Stimulated activated CD8-positive, alpha-beta memory T cell treated with anti-CD3 and anti-CD28 coated beads, Interleukin-15, amount 100 ng/mL, for 4 hours (primary cell): ENCODE measurements around the gene CAMK2B.

Experiments
- DNase-seq, 2 donors: peaks; one replicate each; pipeline ENCODE4 v3.0.0-alpha.2; 2020; ENCODE audit warnings: low read depth in 2 of 2

The CAMK2B gene

DNA sequence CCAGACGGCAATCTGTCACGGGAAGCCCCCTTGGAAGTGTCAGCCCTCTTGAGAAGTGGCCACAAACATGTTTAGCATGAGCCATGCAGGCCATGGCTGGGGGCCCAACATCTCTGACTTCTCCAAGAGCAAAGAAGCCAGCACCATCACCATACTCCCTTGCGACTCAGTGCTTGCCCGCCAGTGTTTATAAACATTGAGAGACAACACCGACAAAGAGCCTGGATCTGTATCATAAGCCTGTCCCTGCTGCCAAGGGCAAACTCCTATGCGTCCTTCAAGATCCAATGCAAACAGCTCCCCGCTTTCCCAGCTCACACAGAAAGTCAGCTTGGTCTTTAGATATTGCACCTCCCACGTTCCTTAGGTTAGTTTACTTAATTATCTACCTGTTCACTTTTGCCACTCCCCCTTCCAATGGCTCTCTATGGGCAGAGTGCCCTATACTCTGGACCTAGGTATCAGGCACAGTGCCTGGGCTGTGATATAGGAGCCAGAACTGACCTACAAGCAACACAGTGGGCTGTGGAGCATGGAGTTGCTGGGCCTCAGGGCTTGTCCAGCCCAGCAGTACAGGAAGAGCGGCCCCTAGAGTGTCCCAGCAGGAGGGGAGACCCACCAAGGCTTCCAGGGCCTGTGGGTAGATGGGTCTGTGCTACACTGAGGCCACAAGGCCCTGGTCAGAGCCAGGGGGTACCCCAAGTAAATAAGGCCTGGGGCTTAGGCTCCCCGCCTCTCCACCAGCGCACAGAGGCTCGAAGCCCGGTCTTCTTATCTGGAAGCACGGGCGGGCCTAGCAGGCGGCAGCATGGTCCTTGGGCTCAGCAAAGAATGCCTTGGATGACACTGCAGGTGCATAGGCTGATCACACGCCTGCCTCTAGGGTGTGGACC is 37.7 kb downstream of the CAMK2B start:
- no peak for DNase-seq

DNA sequence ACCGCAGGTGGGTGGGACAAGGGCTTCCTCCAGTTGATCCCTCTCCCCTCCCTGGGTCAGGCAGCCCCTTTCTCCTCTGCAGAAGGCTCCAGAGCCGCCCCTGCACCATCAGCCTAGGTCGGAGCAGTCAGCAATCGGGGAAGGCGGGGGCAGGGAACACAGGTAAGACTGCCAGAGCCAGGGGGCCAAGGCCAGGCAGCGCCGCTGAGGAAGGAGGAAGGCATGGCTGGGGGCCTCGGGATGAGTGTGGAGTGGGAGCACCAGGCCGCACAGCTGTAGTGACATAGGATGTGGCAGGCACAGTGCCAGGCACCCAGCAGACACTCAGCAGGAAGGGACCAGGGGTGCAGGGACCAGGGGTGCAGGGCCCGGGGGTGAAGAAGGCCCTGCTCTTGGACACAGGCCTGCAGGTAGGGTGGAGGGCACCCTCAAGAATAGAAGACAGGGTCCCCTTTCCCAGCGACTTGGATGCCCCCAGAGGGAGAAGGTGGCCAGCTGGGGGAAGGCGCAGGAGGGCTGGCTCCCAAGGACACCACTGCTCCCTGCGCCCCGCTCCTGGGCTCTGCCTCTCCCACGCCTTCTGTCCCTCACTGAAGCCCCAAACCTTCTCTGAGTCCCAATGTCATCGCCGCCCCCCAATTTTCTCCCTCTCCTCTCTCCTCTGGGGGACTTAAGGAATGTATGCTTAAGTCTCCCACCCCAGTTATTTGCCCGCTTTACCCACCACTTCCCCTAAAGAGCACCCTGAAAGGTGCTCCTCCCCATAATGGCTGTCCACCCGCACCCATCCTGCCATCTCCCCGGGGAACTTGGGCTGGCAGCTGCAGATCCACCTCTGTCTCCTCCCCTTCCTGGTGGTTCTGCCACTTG is 38.5 kb downstream of the CAMK2B start:
- no peak for DNase-seq

DNA sequence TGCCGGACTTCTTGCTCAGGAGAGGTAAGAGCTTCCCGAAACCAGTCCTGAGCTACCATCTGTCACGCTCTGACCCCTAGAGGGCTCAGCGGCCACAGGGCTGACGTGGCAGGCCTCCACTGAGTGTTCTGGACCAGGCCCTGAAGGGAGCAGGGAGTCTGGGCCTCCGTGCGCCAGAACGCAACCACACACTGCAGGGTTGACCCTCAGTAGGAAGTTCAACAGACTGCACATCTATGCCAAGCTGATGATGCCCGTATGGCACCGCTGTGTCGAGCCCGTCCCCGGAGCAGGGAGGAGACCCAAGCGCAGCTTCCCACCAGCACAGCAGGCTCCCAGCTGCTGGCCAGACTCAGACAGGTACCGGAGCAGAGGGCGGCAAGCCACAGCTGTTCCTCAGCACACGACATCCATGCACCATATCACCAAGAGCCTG is 39.2 kb downstream of the CAMK2B start:
- DNase-seq, result no peak

DNA sequence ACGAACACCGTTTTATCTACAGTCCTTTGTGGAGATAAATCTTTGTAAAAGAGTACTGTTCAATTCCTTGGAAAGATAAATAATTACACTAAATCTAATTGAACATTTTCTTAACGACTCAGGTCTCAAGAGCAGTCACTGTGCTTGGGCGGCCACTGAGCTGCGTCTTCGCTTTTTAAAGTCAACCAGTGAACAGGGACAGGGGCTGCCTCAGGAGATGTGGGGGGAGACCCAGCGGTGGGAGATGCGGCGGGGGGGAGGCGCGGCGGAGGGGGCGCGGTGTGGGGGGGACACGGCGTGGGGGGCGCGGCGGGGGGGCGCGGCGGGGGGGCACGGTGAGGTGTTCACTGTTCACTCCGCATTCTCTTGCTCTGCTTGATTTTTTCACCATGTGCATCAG is 39.8 kb downstream of the CAMK2B start:
- DNase-seq, result no peak

DNA sequence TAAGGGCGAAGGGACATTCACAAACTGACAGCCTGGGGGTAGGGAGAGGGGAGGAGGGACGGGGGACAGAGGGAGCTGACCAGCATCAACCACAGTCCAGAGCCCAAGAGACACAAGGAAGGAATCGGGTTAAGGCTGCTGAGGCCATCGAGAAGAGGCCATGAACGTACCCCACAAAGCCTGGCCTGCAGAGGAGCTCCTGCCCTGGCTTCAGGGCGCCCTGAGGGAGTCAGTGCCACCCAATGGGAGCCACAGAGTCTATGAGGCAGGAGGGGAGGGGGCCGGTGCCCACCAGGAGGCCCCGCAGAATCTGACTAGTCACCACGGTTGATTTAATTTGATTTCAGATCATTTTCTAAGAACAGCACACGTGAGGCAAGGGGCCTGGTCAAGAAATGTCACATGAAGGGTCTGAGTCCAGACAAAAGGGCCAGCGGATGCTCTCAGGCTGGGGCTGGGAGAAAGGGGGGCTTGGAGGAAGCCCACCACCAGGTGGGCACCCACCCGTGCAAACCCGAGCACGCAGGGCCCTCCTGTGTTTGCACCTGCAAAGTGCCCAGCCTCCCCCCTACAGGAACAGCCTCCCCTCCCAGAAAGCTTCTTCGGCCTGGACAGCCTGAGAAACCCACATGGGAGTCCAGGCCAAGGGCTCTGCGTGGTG is 40.4 kb downstream of the CAMK2B start:
- no peak for DNase-seq

DNA sequence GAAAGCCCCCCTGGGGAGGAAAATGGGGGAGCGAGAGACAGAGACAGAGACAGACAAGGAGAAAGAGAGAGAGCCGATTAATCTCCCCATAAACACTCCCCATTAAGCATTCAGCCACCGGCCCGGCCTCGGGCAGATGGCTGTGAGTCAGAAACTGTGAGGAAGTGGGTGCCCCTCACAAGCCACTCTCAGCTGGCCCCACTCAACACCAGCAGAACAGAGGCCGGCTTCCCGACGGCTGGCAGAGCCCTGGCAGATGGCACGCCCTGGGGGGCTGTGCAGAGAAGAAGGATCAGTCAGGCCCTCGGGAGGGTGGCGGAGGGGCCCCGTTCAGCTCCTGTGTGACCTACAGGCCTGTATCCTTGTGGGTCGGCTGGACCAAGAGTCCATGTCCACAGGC is 41.2 kb downstream of the CAMK2B start:
- no peak for DNase-seq

DNA sequence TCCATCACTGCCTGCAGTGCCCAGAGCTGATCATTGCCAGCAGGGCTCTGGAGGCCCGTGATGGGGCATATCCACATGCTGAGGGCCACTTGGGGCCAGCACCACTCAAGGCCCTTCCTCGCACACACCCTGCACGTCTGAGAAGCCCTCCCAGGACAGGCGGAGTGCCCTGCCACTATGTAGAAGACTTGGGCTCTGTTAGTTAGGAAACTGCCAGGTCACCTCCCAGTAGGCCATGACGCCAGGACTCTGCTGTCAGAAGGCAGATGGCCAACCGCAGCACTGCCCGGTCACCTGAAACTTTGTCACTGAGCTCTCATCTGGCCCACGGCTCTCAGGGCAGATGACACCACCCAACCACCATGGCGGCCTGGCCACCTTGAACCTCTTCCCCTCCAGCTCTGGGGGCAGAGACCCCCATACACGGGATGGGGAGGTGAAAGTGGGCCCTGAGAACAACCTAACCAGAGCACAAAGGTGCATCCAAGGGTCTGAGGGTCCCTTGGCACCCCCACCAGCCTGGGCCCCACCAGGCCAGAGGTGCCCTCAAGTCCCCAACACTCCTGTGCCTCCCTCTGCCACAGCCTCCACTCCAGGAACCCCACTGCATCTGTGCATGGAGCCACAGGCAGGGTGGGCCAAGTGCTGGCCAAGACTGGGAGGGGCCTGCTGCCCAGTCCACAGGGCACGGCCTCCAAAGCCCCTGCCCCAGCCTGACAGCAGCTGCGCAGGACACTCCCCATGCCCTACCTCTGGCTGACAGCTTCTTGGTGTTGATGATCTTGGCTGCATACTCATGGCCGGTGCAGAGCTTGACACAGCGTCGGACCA is 41.8 kb downstream of the CAMK2B start:
- no peak for DNase-seq

DNA sequence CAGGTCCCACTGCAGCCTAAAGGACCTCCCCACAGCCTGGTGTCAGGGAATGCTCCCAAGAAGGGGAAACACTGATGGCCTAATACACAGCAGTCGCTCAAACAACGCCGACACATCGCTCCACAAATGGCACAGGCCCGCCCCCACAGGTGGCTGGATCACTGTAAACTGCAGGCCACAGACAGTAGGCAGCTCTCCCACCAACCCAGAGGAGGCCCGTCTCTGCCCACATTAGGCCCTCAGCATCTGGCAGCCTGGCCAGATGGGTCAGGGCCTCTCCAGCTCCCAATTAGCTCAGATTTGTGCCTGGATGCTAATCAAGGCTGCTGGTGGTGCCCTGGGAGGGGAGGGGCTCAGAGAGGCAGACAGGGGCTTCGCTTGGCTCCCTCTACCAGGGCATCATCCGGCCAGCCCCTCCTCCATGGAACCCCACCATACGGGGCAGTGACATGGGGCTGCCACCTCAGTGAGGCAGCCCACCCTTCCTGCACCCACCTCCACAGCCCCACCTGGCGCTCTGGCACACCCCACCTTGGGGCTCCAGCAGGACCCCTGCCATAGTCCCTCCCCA is 42.7 kb downstream of the CAMK2B start:
- no peak for DNase-seq

DNA sequence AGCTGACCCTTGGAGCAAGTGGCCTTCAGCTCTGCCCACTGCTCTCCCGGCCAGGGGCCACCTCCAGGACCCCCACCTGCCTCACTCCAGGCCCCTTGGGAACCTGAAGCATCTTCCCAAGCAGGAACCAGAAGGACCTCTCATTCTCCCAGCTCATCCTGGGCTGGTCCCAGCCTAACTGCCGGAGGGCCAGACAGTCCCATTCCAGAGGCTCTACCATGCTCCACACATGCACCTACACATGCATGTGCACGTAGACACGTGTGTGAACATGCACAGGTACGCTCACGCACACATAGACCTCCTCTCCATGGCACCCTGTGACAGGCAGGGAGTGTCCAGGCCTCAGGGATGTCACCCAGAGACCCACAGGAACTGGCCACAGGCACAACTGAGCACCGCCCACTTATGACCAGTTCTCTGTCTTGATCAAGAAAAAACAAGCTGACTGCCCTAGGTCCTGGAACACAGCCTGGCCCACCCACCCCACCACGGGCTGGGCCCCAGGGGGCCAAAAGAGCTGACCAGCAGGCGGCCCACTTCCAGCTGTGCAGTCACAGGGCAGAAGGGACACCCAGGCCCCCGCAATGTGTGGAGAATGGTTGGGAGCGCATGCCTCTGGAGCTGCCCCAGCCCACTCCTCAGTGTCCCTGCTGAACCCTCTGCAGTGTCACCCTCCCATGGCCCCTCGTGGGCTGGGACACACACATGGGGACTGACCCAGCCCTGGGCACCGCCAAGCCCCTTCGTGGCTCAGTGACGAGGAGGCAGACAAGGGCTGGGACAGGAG is 43.4 kb downstream of the CAMK2B start:
- DNase-seq, result no peak

DNA sequence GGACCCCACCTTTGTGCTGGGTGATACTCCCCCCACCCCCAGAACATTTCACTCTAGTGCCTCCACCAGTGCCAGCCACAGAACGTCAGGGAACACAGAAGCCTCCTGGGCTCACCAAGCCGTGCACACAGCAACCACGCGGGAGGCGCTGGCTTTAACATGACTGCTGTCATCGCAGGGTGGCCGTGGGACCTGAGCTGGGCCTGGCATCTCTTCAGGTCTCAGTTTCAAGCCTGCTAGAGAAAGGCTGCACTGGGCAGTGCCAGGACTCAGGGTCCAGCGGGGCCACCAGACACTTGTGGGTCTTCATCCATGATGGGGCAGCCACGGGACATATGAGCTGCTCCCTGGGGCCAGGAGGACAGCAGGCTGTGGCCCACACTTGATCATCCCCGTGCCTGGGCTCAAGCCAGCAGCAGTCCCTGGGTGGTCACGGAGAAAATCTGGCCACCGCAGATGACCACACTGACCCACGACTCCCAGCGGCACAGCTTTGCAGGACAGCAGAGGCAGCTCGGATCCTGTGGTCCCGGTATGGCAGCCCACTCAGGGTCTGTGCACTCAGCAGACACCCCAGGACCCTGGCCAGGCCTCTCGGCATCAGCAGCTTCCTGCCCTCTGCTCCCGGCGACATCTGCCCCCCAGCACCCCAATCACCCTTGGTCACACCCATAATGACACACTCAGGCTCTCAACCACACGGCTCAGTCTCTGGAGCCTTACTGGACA is 44.2 kb downstream of the CAMK2B start:
- no peak for DNase-seq

DNA sequence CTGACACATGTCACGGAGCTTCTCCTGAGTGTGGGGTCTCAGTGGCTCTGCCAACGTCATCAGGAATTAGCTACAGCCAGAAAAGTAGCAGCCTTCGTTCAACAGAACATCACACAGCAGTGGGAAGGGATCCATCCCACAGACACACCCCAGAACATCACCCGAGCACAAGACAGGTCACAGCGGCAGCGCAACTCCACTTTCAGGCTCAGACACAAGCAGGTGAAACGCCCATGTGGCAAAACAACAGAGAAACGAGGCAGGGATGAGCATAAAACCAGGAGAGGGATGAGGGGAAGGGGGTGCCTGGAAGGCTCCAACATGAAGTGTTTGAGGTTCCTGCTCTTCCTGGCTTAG is 44.8 kb downstream of the CAMK2B start:
- no peak for DNase-seq

DNA sequence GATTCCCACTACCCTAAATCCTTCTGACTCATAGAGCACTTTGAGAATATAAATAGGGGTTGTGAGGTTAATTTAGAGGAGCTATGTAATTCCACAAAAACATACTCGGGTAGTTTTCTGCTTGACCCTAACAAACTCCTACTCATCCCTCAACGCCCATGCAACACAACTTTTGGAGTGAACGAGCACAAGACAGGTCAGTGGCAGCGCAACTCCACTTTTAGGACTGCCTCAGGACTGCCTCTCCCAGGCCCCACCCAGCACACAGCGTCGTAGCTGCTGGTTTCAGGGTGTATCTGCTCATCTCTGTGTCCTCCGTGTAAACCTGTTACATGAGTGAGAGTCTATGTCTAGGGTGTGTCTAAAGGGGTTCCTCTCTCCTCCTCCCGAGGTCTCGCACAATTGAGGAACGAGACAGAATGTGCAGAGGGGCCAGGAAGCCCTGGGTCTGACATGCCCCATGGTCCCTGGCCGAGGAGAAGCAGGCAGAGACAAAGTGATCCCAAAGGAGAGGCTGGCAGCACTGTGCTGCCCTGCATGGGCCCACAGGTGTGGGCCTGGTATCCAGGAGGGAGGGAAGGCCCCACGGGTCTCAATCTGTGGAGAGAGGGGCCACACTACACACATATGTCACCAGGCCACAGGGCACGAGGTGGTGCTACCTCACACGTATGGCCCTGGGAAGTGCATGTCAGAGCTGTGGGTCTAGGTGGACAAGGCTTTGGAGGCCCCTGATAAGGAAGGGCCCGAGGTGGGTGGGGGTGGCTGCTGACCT is 45.5 kb downstream of the CAMK2B start:
- DNase-seq, result no peak

DNA sequence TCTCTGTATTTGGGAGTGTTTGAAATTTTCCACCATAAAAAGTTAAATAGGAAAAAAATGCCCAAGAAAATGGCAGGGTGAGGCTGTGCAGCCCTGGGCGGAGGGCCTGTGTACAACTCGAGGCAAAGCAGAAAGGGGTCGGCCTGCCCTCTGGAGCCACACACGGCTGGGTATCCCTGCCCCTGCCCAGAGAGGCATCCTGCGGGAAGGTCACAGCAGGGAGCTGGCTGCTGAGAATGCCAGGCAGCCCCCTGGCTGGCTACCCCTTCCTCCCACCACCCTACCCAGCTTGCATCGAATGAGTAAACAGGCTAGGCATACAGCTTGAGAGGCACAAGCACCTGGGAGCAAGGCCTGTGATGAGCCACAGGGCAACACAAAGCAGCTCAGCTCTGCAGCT is 46.1 kb downstream of the CAMK2B start:
- no peak for DNase-seq

DNA sequence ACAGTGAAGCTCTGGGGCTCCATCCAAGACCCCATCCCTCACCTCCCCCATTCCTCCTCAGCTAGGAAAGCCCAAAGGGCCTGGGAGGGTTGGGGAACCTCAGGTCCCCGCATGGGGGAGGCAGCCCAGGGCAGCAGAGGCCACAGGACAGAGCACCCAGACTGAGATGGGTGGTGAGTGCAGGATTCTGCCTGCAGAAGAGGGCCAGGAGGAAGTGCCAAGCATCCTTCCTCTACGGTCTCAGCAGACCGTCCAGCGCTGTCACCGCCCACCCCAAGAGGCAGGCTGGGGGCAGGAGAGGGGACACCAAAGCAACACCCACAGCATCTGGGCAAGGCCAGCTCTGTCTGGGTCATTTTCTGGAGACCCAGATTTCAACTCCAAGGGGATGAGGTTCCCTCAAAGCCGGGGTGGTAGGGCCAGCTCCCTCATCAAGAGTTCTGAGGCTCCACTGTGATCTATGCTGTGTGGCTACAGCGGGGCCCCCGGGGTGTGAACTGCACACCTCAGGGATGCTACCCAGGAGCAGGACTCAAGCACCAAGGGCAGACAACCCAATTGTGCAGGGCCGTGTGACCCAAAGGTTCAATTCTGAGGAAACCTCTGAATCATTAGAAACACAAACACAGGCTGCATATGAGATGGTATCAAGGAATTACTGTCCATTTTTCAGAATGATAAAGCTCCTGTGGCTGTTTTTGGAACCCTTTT is 46.8 kb downstream of the CAMK2B start:
- no peak for DNase-seq

DNA sequence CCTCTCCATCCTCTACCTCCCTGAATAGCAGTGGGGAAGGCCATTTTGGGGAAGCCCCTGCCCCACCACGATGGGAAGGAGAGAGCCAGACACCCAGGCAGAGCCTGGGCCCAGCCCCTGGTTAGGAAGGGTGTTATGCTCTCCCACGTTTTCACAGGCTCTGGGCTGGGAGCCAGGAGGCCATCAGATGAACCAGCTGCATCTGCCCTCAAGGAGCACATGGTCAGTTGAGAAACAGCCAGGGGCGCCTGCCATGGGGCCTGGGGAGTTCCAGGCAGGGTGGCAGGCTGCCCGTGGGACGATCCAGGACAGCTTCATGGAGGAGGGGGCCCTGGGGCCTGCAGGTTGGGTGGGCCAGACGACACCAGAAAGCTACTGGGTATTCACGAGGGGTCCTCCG is 47.5 kb downstream of the CAMK2B start:
- DNase-seq, result no peak

DNA sequence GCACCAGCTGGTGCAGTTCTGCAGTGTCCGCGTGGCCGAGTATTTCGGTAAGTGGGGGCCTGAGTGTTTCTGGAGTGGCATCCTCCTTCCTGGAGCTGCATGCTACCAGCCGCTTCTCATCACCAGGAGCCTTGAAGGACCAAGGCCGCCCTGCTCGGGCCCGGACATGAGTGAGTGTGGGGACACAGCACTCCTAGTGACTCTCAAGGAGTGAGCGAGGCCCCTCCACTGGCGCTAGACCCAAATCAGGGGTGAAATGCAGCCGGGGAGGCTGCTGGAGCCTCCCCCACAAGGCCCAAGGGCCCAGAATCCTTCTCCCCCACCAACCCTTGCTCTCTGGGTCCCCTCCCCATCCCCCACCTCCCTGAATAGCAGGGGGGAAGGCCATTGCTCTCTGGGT is 48.0 kb downstream of the CAMK2B start:
- no peak for DNase-seq

DNA sequence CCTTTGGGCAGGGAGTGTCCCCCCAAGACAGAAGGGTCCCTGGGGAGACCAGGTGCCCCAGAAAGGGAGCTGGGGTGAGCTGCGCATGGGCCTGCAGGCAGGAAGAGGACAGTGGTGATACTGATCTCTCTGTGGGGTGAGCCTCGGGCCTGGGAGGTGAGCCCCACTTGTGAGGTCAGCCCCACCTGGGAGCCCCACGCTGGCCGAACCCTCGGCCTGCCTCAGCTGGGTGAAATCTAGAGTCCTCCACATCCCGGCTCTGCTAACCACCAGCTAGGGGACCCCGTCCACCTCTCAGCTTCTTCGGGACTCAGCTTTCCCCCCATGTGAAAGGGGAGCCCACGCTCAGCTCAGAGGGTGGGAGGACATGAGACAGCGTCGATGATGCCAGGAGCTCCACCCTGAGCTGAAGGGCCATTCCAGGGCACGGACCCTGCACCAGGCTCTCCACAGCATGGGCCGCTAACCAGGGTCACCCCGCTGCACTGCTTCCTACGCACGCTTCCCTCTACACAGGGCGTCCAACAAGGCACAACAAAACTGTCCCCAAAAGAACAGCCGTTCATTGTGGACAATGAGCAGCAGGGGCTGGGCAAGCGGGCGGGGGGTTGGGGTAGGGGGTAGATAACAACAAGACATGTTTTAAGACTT is 48.7 kb downstream of the CAMK2B start:
- no peak for DNase-seq
